ENCODE results near the gene CDC45.

DNA sequence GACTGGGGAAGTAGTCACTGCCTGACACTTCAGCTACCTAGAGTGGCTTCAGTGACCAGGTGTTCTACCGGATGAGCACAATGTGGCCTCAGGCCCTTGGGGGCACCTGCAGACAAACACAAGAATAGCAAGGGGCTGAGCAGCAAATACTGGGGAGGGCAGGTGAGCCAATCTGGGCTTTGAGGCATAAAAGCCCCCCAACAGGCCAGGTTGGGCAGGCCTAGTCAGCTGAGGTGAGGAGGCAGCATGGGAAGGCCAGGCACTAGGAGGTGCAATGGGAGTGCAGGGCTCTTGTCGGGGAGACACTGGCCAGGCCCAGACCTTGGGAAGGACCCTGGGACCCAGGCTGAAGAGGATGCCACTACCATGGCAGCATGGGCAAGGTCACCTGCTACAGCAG, 9.7 kb upstream of the CDC45 start:
- TF ChIP-seq, protein P1, sequence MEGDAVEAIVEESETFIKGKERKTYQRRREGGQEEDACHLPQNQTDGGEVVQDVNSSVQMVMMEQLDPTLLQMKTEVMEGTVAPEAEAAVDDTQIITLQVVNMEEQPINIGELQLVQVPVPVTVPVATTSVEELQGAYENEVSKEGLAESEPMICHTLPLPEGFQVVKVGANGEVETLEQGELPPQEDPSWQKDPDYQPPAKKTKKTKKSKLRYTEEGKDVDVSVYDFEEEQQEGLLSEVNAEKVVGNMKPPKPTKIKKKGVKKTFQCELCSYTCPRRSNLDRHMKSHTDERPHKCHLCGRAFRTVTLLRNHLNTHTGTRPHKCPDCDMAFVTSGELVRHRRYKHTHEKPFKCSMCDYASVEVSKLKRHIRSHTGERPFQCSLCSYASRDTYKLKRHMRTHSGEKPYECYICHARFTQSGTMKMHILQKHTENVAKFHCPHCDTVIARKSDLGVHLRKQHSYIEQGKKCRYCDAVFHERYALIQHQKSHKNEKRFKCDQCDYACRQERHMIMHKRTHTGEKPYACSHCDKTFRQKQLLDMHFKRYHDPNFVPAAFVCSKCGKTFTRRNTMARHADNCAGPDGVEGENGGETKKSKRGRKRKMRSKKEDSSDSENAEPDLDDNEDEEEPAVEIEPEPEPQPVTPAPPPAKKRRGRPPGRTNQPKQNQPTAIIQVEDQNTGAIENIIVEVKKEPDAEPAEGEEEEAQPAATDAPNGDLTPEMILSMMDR (IDR thresholded peaks at IDR 0.05 in 4 of 5, conservative IDR thresholded peaks at IDR 0.05 in 1 of 5), result no peak
- no peak for TF ChIP-seq POLR2A (IDR thresholded peaks at IDR 0.05)
